ENCODE measurements around the gene LRRC36. TPM values are rescaled to one million over a fixed set of nuclear protein-coding genes. Genes with fewer than 3 reads are reported as not detected.

Gene LRRC36, protein sequence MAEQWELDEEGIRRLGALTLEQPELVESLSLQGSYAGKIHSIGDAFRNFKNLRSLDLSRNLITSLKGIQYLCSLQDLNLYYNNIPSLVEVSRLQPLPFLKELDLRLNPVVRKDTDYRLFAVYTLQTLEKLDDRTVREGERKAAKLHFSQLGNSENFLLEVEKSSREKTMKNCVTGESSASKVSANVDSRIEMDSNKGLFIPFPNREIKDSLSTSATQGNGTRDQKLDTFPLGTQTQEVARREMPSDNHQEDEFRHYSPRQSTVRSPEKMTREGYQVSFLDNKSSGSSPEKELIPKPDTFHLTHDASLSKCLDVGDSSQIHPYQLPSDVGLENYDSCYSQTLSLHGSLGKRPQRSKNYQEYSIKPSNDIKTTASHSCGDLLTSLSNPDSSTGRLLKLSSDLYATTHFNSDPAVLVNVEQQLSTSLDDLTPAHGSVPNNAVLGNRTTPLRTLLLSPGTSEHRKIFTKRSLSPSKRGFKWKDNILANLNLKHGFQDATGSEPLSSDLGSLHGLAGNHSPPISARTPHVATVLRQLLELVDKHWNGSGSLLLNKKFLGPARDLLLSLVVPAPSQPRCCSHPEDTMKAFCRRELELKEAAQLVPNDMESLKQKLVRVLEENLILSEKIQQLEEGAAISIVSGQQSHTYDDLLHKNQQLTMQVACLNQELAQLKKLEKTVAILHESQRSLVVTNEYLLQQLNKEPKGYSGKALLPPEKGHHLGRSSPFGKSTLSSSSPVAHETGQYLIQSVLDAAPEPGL
- polyA plus RNA-seq (2012; ENCODE audit: insufficient read depth, insufficient read length) = 3.2 TPM

DNA sequence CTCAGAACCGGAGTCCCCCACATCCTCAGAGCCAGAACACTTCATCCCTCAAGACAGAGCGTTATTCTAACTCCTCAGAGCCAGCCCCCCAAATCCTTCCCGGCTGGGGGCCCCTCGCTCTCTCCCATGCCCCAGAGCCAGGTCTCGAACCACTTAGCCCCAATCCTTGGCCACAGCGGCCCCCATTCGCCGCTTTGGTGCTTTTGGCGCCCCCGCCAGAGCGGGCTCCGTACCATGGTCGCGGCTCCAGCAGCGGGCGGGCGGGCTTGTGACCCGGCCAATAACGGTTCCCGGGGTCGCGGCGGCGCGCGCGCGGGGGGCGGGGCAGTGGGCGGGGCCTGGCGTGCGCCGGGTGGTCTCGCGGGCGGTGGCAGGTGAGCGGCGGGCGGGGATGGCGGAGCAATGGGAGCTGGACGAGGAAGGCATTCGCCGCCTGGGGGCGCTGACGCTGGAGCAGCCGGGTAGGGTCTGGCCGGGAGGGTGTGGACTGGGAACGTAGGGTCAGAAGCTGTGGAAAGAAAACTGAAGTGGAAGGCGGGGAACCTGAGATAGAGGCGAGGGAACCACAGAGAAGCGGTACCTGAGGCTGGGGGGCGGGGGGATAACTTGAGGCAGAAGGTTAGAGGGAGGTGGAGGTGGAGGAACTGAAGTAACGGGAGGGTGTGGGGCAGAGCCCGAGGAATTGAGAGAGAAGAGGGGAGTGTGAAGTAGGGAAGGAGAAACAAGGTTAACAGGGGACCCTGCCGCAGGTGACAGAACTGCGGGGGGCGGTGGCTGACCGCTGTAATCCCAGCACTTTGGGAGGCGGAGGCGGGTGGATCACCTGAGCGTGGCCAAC is at the start of gene LRRC36, which contains the start of gene KCTD19:
Gene LRRC36, plus strand, starts transcription at position 344 of the 838 bp plus-strand sequence. Its CDS starts 48 bp downstream, at position 392.
Gene KCTD19, minus strand, starts transcription at position 270 of the 838 bp plus-strand sequence. Its CDS starts 34 bp downstream, at position 236.
- peak within 1 kb of the TSS; percentile 90 for H3K4me3 ChIP-seq (ENCODE audit: low read length)
- DNase-seq (ENCODE audit: low read depth, low spot score) = peak; percentile 61

DNA sequence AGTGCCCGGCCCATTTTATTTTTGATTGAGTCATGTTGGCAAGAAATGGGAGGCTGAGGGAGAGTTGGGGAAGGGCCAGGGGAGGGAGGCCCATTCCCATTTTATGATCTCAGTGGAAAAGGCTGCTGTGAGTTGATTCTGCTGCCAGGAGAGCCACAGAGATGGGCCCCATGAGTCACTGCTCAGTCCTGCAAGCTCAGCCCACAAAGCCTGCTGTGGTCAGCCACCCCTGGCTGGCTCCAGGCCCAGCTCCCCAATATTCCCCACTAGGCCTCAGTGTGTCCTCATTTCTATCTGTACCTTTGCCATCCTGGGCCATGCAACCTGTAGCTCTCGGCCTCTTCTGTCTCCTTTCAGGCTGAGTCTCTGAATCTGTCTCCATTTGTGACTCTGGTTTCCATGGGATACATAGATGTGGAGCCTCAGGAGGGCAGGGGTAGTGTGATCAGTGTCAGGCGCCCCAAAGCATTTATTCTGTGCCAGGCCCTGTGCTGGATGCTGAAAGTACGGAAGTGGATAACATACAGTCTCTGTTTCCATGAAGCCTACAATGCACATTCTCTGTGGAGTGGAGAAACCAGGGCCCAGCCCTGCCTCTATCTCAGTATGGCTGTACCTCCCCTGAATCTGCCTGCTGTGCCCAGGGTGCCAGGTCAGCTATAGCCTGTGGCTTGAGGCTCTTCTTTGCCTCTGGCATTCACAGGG is 49.2 kb upstream of the LRRC36 start:
- H3K4me3 ChIP-seq (ENCODE audit: low read length) = peak overlapping the region; percentile 73; the same call in 1 of the 2 replicates

DNA sequence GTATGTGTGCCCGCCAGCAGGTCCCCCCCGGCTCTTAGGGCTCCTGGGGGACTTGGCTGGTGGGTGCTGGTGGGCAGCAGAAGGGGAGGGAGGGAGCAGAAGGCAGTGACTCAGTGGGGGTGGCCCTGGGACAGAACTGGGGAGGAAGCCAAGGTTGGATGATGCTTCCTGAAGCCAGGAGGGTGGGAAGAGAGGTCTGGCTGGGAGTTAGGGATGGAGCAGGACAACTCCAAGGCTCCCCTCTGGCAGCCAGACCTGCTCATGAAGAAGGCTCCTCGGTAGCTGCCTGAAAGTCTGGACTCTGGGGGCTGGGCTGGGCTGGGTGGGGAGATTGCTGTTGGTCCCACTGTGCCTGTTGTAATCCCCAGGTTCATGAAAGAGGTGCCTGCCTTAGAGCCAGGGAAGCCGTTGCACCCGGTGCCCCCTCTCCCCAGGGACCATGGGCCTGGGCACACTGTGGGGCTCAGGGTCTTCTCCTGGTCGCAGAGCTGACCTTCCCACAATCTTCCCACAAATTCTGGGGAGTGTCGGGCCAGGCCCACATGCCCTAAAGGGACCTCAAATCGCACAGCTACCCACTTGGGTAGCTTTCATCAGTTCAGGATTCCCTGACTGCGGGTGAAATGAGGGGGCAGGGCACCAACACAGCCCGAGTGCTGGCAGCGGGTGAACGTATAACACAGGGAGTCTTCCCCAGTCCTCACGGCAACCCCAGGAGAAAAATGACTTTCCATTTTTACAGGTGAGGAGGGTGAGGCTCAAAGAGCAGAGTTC is 48.4 kb upstream of the LRRC36 start:
- peak overlapping the region; percentile 73 for H3K4me3 ChIP-seq (ENCODE audit: low read length)
- peak; percentile 16 for DNase-seq (ENCODE audit: low read depth, low spot score)

More for the DNA sequence above, 49.2 kb upstream of the LRRC36 start:
- no peak for DNase-seq (ENCODE audit: low read depth, low spot score)

DNA sequence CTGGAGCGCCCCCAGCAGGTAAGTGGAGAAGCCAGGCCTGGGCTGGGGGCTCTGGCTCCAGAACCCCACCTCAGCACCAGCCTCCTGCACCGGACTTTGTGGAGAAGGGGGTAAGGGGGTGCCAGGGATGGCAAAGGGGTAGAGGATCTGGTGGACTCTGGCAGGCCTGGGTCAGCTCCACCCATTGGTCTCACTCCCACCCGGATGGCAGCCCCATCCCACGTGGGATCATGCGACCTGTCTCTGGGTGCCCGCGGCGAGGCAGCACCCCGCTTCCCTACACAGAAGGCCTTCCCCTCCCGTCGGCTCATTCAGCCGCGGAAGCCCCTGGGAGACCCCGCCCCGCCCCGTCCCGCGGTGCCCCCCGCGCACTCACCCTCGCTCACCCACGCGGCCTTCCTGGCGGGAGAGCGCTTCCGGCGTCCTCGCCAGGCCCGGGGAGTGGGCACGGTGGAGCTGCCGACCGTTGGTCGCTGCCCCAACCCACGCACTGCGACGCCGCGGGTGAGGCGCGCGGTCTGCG is 47.8 kb upstream of the LRRC36 start:
- DNase-seq (ENCODE audit: low read depth, low spot score) = peak; percentile 19
- peak overlapping the region; percentile 73 for H3K4me3 ChIP-seq (ENCODE audit: low read length)

DNA sequence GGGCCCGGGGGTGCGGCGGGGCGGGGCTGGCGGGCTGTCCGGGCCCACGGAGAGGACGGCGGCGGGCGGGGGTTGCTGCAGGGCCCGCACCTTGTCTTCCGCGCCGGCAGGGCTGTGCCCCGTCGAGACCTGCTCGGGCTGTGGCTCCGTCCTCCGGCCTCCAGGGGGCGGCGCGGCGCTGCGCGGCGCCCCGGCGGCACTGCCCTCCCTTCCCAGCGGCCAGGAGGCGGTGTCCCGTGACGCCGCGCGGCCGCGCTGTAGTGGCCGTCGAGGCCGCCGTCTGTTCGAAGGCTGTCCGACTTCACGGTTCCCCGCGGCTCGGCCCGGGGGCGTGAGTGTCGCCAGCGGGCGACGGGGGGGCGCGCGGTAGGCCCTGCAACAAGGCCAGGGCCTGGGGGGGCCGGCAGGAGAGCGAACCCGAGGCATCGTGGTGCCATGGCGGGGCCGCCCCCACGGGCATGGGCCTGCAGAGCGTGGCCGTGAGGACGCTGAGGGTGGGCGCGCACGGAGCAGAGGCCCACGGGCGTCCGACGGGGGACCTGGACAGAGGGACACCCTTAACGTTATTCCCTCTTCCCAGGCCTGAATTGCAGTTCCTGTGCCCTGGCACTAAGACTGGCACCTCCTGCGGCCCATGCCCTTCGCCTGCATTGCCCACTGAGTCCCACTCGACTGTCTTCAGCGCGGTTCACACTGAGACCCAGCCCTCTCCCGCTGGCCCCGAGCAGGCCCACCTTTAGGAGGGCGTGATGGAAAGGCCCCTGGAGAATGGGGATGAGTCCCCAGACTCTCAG is 47.1 kb upstream of the LRRC36 start, which contains the start of gene PLEKHG4:
Gene PLEKHG4, plus strand, starts transcription at position 237 of the 794 bp plus-strand sequence. Its CDS starts 513 bp downstream, at position 750.
- peak; percentile 69 for DNase-seq (ENCODE audit: low read depth, low spot score)
- peak within 1 kb of the TSS; percentile 73 for H3K4me3 ChIP-seq (ENCODE audit: low read length)

DNA sequence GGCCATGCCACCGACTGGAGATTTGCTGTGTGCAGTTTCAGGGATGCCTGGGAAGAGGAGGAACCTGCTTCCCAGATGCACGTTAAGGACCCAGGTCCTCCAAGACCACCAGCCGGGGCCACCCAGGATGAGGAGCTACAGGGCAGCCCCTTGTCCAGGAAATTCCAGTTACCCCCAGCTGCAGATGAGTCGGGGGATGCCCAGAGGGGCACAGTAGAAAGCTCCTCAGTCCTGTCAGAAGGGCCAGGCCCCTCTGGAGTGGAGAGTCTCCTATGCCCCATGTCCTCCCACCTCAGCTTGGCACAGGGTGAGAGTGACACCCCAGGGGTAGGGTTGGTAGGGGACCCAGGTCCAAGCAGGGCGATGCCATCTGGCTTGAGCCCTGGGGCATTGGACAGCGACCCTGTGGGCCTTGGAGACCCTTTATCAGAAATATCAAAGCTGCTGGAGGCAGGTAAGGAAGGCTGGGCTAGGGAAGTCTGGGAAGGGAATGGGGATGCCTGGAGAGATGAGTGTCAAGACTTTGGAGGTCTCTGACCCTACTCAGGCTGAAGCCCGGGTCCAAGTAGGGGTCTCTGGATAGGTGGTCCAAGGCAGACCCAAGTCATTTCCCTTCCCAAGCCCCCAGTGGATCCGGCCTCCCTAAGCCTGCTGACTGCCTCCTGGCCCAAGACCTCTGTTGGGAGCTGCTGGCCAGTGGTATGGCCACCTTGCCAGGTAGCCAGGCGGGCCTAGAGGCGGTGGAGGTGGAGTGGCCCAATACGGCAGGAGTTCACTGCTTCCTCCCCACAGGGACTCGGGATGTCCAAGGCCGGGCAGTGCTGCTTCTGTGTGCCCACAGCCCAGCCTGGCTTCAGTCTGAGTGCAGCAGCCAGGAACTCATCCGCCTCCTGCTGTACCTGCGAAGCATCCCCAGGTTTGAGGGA is 46.3 kb upstream of the LRRC36 start:
- peak overlapping the region; percentile 73 for H3K4me3 ChIP-seq (ENCODE audit: low read length)
- DNase-seq (ENCODE audit: low read depth, low spot score) = no peak

DNA sequence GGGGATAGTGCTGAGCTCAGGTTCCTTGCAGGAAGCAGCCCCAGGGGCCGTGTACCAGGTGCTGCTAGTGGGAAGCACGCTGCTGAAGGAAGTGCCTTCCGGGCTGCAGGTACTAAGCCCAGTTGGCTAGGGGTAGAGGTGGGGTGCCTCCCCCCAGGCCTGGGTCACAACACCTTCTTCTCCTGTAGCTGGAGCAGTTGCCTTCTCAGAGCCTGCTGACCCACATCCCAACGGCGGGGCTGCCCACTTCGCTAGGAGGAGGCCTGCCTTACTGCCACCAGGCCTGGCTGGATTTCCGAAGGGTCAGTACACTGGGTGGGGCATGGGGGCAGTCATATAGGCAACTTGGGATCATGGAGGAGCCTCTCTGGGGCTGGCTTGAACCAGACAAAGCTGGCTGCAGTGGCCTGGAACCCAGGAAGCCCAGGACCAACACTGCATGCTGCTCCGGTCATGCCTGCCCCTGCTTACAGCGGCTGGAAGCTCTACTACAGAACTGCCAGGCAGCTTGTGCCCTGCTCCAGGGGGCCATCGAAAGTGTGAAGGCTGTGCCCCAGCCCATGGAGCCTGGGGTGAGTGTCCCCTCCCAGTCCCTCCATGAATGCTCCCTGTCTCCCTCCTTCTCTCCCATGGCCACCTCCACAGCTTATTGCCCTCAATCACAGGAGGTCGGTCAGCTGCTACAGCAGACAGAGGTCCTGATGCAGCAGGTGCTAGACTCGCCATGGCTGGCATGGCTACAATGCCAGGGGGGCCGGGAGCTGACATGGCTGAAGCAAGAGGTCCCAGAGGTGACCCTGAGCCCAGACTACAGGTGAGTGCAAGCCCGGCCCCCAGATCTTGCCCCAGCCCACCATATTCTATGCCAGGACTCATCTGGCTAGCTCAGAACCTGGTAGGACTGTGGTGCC is 44.8 kb upstream of the LRRC36 start:
- no peak for DNase-seq (ENCODE audit: low read depth, low spot score)

DNA sequence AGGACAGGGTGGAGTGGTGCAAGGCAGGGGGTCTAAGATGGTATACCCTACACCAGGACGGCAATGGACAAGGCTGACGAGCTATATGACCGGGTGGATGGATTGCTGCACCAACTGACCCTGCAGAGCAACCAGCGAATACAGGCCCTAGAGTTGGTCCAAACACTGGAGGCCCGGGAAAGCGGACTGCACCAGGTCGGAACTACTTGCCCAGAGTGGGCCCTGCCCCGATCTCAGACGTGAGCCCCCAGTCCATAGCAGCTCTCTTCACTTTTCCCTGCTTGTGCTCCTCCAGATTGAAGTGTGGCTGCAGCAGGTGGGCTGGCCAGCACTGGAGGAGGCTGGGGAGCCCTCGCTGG is 44.2 kb upstream of the LRRC36 start:
- DNase-seq (ENCODE audit: low read depth, low spot score) = no peak
- H3K4me3 ChIP-seq (ENCODE audit: low read length) = no peak overlapping the region

More for the DNA sequence above, 44.8 kb upstream of the LRRC36 start:
- no peak overlapping the region for H3K4me3 ChIP-seq (ENCODE audit: low read length)

DNA sequence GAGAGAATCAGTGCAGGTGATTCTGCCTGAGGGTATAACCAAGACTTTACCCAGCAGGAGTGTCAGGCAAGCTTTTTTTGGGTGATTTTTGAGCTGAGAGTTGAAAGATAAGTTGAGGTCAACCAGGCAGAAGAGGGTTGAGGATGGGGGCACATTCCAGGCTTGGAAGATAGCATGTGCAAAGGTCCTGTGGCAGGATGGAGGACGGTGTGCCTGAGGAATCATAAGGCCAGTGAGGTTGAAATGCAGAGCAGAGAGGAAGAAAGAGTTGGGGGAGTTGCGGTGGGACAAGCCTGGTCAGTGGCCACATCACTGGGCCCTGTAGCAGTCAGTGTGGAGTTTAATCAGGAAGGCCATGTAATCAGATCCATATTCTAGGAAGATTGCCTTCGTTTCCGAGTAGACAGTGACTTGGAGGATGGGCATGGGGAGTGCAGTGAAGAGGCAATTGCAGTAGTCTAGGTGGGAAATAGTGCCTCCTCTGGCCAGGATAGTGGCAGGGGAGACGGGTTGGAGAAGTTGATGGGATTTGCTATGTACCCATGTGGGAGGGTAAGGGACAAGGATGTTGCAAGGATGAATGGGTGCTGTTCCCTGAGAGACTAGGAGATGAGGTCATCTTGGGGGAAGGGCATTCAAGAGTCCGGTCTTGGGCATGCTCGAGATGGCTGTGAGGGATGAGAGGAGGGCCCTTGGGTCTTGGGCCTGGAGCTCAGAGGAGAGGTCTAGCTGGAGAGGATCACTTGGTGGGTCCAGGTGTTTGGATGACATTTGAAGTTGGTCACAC is 43.4 kb upstream of the LRRC36 start:
- no peak for DNase-seq (ENCODE audit: low read depth, low spot score)
- no peak overlapping the region for H3K4me3 ChIP-seq (ENCODE audit: low read length)

DNA sequence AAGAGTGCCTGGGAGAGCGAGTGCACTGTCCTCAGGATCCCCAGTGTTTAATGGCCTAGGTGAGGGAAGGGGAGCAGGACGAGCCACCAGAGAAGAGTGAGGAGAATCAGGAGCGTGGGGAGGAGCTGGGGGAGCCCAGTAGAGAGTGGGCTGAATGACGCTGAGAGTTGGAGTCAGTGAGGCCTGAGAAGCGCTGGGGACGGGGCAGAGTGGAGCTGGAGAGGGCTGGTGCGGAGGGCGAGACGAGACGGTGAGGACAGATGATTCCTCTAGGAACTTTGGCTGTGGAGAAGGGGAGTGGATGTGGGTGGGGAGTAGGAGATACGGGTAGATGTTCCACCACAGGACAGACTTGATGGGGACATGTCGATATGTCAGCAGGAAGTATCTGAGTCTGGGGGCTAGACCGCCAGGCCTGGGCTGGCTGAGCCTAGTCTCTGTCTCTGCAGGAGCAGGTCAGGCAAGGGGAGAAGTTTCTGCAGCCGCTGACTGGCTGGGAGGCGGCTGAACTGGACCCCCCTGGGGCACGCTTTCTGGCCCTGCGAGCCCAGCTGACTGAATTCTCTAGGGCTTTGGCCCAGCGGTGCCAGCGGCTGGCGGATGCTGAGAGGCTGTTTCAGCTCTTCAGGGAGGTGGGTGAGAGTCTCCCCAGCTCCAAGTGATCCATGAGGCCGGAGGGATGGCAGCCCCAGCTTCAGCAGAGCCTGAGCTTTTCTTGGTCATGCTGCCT is 42.6 kb upstream of the LRRC36 start:
- DNase-seq (ENCODE audit: low read depth, low spot score) = no peak

DNA sequence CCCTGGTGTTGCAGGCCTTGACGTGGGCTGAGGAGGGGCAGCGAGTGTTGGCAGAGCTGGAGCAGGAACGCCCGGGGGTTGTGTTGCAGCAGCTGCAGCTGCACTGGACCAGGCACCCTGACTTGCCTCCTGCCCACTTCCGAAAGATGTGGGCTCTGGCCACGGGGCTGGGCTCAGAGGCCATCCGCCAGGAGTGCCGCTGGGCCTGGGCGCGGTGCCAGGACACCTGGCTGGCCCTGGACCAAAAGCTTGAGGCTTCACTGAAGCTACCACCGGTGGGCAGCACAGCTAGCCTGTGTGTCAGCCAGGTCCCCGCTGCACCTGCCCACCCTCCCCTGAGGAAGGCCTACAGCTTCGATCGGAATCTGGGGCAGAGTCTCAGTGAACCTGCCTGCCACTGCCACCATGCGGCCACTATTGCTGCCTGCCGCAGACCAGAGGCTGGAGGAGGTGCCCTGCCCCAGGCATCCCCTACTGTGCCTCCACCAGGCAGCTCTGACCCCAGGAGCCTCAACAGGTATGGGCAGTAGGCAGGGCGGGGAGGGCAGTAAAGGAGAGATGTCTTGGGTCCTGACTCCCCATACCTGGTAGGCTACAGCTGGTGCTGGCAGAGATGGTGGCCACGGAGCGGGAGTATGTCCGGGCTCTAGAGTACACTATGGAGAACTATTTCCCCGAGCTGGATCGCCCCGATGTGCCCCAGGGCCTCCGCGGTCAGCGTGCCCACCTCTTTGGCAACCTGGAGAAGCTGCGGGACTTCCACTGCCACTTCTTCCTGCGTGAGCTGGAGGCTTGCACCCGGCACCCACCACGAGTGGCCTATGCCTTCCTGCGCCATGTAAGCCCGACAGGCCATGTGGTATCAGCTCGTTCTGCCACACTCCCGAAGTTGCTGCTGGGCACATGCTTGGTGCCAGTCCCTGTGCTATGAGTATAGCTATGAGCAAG is 41.6 kb upstream of the LRRC36 start:
- no peak overlapping the region for H3K4me3 ChIP-seq (ENCODE audit: low read length)
- DNase-seq (ENCODE audit: low read depth, low spot score) = no peak

More for the DNA sequence above, 42.6 kb upstream of the LRRC36 start:
- H3K4me3 ChIP-seq (ENCODE audit: low read length) = no peak overlapping the region

DNA sequence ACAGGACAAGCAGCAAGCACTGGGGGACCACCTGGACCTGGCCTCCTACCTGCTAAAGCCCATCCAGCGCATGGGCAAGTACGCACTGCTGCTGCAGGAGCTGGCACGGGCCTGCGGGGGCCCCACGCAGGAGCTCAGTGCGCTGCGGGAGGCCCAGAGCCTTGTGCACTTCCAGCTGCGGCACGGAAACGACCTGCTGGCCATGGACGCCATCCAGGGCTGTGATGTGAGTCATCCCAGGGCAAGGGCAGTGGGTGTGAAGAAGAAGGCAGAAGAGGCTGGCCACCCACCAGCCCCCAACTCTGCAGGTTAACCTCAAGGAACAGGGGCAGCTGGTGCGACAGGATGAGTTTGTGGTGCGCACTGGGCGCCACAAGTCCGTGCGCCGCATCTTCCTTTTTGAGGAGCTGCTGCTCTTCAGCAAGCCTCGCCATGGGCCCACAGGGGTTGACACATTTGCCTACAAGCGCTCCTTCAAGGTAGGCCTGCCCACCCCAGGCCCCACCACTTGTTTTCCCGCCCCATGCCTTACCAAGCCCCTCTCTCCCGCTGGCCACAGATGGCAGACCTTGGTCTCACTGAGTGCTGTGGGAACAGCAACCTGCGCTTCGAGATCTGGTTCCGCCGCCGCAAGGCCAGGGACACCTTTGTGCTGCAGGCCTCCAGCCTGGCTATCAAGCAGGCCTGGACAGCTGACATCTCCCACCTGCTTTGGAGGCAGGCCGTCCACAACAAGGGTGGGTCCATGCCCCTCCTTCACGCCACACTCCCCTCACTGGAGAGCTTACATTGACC is 40.0 kb upstream of the LRRC36 start:
- no peak for DNase-seq (ENCODE audit: low read depth, low spot score)
- H3K4me3 ChIP-seq (ENCODE audit: low read length) = no peak overlapping the region
